T-helper 17 cell (primary cell): ENCODE results near the gene OOSP3. TPM values are rescaled to one million over a fixed set of nuclear protein-coding genes. Genes with fewer than 3 reads are reported as not detected.
"Not testable (repeated sequence)": the region's sequence is repeated elsewhere in the genome, so short reads cannot be mapped to it uniquely, and the experiment has no call there.

Source experiments
- ATAC-seq: fragments of 150-1000 bp; cut with Tn5 transposase; 2 replicates; pipeline ENCODE4 v1.10.0; 2021; ENCODE audit warnings: mild to moderate bottlenecking, moderate library complexity
- DNase-seq, 3 donors: peaks; one replicate each; pipeline versions ENCODE4 v3.0.0 to v3.0.0-alpha.2; 2020 to 2021
- H3K9me3 ChIP-seq: one replicate; pipeline ENCODE4 v1.7.0; 2013; ENCODE audit warnings: low read length, mild to moderate bottlenecking; ENCODE audit not compliant: control insufficient read depth, poor library complexity, severe bottlenecking
- H3K27ac Mint-ChIP-seq: one replicate; pipeline ENCODE4 v1.8.0; 2022; ENCODE audit warnings: mild to moderate bottlenecking, moderate library complexity, mixed read lengths
- H3K27me3 Mint-ChIP-seq: one replicate; pipeline ENCODE4 v1.8.0; 2022; ENCODE audit warnings: mixed read lengths
- H3K36me3 Mint-ChIP-seq: one replicate; pipeline ENCODE4 v1.8.0; 2022; ENCODE audit warnings: low read depth, mixed read lengths
- H3K4me1 Mint-ChIP-seq: one replicate; pipeline ENCODE4 v1.8.0; 2022; ENCODE audit warnings: mild to moderate bottlenecking, mixed read lengths
- H3K4me3 Mint-ChIP-seq: one replicate; pipeline ENCODE4 v1.8.0; 2022; ENCODE audit warnings: mild to moderate bottlenecking, moderate library complexity, mixed read lengths
- total RNA-seq, 4 donors: library from RNA in 2 of 4; stranded (reverse) in 2 of 4; gene quantifications; one replicate each; pipeline ENCODE4 v1.2.3 and lab custom pipeline; 2022 to 2026

Gene OOSP3, protein sequence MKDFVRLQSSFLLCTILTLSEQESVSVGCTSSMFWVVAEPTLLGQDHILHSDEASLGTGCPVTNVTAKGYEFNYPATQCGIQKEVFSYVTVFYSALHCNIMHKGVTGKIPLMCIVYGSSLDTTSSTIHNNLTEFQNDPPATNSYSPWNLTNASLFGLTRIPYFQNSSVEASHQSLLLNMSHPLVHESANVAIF
- total RNA-seq, result not detected
- total RNA-seq (lab: John Stamatoyannopoulos, UW), result 0 reads per million in 2 donors

- DNase-seq, result no peak
- H3K9me3 ChIP-seq, result no peaks in the 10 kb centered on the region
- Mint-ChIP-seq H3K4me3 (no peak within 1 kb of the TSS), H3K4me1 (no peaks in the 10 kb centered on the region), H3K27ac (no peak within 1 kb of the TSS), H3K36me3 (no peaks in the 10 kb centered on the region), H3K27me3 (peaks cover 52% of the 10 kb centered on the region)
- no peak for ATAC-seq
Observed at GRCh38 chr11:59878575-59878974, at the start of gene OOSP3. TSS of gene OOSP3 (plus strand) at chr11:59878782. CDS start at chr11:59878809, 27 bp downstream.

- H3K4me3 Mint-ChIP-seq, result no peak overlapping the region
- DNase-seq (no peak), ATAC-seq (no peak)
- H3K4me1 Mint-ChIP-seq, result peaks cover 3% of the 10 kb centered on the region
- no peak overlapping the region for H3K27ac Mint-ChIP-seq
- peaks cover 20% of the 10 kb centered on the region for H3K27me3 Mint-ChIP-seq
- H3K9me3 ChIP-seq, result no peaks in the 10 kb centered on the region
- H3K36me3 Mint-ChIP-seq, result peaks cover 4% of the 10 kb centered on the region
Observed at GRCh38 chr11:59829358-59829757, 49.2 kb upstream of the OOSP3 start.

DNA sequence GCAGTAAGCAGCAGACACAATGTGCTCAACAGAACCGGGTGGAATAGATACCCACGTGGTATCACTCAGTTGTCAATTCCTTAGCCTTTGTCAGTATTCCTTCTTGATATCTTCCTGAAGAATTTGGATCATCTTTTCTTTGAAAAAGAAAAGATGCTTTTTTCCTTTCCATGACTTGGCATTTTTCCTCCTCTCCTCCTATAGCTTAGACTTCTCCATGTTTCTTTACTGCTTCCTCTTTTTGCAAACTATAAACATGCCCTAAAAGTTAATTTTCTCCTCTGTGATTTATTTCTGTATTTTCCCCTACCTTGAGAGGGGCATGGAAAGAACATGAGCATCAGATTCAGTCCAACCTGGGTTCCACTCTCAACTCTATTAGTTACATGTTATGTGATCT lies 45.0 kb upstream of the OOSP3 start:
- ATAC-seq, result no peak
- peaks cover 3% of the 10 kb centered on the region for H3K4me1 Mint-ChIP-seq
- H3K27ac Mint-ChIP-seq, result no peak overlapping the region
- peaks cover 4% of the 10 kb centered on the region for H3K36me3 Mint-ChIP-seq
- H3K27me3 Mint-ChIP-seq, result peaks cover 34% of the 10 kb centered on the region
- no peak overlapping the region for H3K4me3 Mint-ChIP-seq
- DNase-seq, result no peak
- H3K9me3 ChIP-seq, result no peaks in the 10 kb centered on the region

DNA sequence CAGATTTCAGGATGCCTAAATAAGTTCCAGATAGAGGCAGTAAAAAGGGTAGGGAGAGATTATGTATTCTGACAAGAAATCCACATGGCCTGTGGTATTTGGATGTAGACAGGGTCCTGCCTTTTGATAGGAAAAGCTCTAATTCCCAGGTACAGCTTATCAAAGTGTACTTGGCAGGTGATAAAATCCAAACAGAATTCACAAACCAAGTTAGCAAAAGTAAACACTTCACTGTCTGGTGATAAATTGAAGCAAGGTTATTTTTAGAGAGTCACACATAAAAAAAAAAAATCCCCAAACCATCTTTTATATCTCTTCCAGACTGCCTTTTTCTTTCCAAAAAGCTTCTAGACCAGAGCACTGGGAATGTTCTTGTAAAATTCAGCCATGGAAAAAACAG lies 39.0 kb upstream of the OOSP3 start:
- H3K4me3 Mint-ChIP-seq, result no peak overlapping the region
- H3K27me3 Mint-ChIP-seq, result peaks cover 52% of the 10 kb centered on the region
- H3K9me3 ChIP-seq, result no peaks in the 10 kb centered on the region
- no peaks in the 10 kb centered on the region for H3K36me3 Mint-ChIP-seq
- H3K4me1 Mint-ChIP-seq, result no peaks in the 10 kb centered on the region
- no peak overlapping the region for H3K27ac Mint-ChIP-seq
- no peak for DNase-seq
- no peak for ATAC-seq

- no peak for ATAC-seq
Observed at GRCh38 chr11:59841514-59841913, 37.1 kb upstream of the OOSP3 start.

DNA sequence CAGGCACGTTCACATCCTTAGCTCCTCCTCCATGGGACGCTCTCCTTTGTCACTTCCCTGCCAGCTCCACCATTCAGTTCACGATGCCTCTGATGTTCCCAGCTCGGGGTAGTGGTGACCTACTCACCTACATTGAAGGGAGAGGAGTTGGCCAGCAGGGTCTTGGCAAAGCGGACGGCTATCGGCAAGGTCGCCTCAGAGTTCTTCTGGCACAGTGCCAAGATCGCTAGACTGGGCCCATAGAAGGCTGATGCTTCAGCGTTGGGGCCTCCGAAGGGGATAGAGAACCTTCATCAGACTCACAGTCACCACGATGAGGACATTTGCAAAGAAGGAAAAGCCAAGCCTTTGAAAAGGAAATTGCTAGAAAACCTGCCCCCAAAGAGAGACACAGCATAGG lies 36.3 kb upstream of the OOSP3 start:
- no peaks in the 10 kb centered on the region for H3K9me3 ChIP-seq
- Mint-ChIP-seq H3K27ac (no peak overlapping the region), H3K27me3 (peaks cover 34% of the 10 kb centered on the region), H3K4me1 (no peaks in the 10 kb centered on the region), H3K36me3 (no peaks in the 10 kb centered on the region), H3K4me3 (no peak overlapping the region)
- no peak for ATAC-seq
- DNase-seq, result no peak

More at GRCh38 chr11:59841514-59841913, 37.1 kb upstream of the OOSP3 start:
- no peak overlapping the region for H3K27ac Mint-ChIP-seq
- DNase-seq, result no peak
- peaks cover 42% of the 10 kb centered on the region for H3K27me3 Mint-ChIP-seq
- no peaks in the 10 kb centered on the region for H3K36me3 Mint-ChIP-seq
- no peak overlapping the region for H3K4me3 Mint-ChIP-seq
- H3K4me1 Mint-ChIP-seq, result no peaks in the 10 kb centered on the region
- no peaks in the 10 kb centered on the region for H3K9me3 ChIP-seq

DNA sequence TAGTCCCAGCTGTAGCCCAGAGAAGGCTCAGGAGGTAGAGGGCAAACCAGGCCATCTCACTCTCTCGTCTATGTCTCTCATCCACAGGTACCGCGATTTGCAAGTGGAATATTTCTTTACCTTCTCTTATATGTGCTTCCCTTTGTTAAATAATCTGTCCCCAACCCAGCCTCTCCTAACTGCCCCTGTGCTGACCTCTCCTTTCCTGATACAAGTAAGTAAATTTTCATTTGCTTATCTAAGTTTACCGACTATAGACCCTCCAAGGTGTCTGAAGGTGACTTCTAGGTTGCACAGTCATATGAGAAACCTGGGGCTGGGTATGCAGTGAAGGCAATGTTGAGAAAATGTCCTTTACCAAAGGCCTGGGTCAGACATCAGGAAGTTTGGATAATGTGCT lies 33.2 kb upstream of the OOSP3 start, which contains the start of gene CBLIF:
Gene CBLIF (minus strand): TSS at position 101 of the 400 bp plus-strand sequence. CDS start 46 bp downstream, at position 55.
- no peaks in the 10 kb centered on the region for H3K4me1 Mint-ChIP-seq
- no peak for DNase-seq
- H3K9me3 ChIP-seq, result no peaks in the 10 kb centered on the region
- no peak within 1 kb of the TSS for H3K4me3 Mint-ChIP-seq
- ATAC-seq, result no peak
- H3K27me3 Mint-ChIP-seq, result peaks cover 18% of the 10 kb centered on the region
- no peaks in the 10 kb centered on the region for H3K36me3 Mint-ChIP-seq
- H3K27ac Mint-ChIP-seq, result no peak within 1 kb of the TSS

DNA sequence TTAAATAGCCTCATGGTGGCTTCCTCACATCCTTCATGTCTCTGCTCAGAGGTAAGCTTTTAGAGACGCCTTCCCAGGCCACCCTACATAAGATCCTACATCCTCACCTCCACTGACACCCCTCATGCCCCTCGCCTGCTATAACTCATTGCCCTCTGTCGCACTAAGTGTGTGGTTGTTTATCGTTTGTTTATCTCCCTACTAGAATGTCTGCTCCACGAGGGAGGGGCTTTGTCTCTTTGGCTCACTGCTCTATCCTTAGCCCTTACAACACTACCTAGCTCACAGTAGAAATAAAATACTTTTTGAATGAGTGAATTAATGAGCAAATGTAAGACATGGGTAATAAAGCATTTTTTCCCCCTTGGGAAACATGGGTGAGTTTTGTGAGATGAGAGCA lies 32.0 kb upstream of the OOSP3 start:
- ATAC-seq, result no peak
- H3K4me1 Mint-ChIP-seq, result no peaks in the 10 kb centered on the region
- no peaks in the 10 kb centered on the region for H3K36me3 Mint-ChIP-seq
- no peak overlapping the region for H3K27ac Mint-ChIP-seq
- H3K9me3 ChIP-seq, result no peaks in the 10 kb centered on the region
- no peak for DNase-seq
- H3K4me3 Mint-ChIP-seq, result no peak overlapping the region
- peaks cover 11% of the 10 kb centered on the region for H3K27me3 Mint-ChIP-seq

- no peaks in the 10 kb centered on the region for H3K9me3 ChIP-seq
- ATAC-seq (no peak), DNase-seq (no peak)
- H3K4me1 Mint-ChIP-seq, result no peaks in the 10 kb centered on the region
- H3K27me3 Mint-ChIP-seq, result peaks cover 9% of the 10 kb centered on the region
- H3K27ac Mint-ChIP-seq, result no peak overlapping the region
- H3K36me3 Mint-ChIP-seq, result no peaks in the 10 kb centered on the region
- H3K4me3 Mint-ChIP-seq, result no peak overlapping the region
Observed at GRCh38 chr11:59847626-59848025, 31.0 kb upstream of the OOSP3 start.

- H3K4me1 Mint-ChIP-seq, H3K27ac Mint-ChIP-seq, ATAC-seq, H3K36me3 Mint-ChIP-seq, H3K4me3 Mint-ChIP-seq, DNase-seq, H3K27me3 Mint-ChIP-seq, H3K9me3 ChIP-seq: not testable (repeated sequence)
Observed at GRCh38 chr11:59848439-59848838, 30.1 kb upstream of the OOSP3 start.

GRCh38 chr11:59849129-59849528 lies 29.5 kb upstream of the OOSP3 start:
- peaks cover 3% of the 10 kb centered on the region for H3K27me3 Mint-ChIP-seq
- no peak for DNase-seq
- H3K27ac Mint-ChIP-seq, result no peak overlapping the region
- H3K36me3 Mint-ChIP-seq, result no peaks in the 10 kb centered on the region
- no peak for ATAC-seq
- no peak overlapping the region for H3K4me3 Mint-ChIP-seq
- H3K4me1 Mint-ChIP-seq, result no peaks in the 10 kb centered on the region
- H3K9me3 ChIP-seq, result no peaks in the 10 kb centered on the region

DNA sequence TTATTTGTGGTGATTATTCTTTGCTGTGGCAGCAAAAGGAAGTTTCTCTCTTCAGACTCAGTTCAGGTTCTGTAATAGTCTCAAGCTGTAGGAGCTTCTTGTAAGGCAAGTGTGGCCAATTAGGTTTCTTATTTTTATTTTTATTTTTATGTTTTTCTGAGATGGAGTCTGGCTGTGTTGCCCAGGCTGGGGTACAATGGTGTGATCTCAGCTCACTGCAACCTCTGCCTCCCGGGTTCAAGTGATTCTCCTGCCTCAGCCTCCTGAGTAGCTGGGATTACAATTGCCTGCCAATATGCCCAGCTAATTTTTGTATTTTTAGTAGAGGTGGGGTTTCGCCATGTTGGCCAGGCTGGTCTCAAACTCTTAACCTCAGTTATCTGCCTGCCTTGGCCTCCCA lies 29.0 kb upstream of the OOSP3 start:
- not testable (repeated sequence) for H3K4me3 Mint-ChIP-seq, H3K9me3 ChIP-seq, DNase-seq, H3K27me3 Mint-ChIP-seq, ATAC-seq, H3K27ac Mint-ChIP-seq, H3K36me3 Mint-ChIP-seq, H3K4me1 Mint-ChIP-seq

DNA sequence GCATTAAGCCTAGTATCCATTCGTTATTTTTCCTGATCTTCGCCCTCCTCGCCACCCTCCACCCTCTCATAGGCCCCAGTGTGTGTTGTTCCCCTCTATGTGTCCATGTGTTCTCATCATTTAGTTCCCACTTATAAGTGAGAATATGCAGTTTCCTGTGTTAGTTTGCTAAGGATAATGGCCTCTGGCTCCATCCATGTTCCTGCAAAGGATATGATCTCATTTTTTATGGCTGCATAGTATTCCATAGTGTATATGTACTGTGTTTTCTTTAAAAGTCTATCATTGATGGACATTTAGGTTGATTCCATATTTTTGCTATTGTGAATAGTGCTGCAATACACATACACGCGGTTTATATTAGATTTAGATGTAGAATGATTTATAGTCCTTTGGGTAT lies 27.2 kb upstream of the OOSP3 start:
- H3K9me3 ChIP-seq, DNase-seq, H3K36me3 Mint-ChIP-seq, H3K4me1 Mint-ChIP-seq, H3K27ac Mint-ChIP-seq, H3K27me3 Mint-ChIP-seq, H3K4me3 Mint-ChIP-seq, ATAC-seq: not testable (repeated sequence)

- Mint-ChIP-seq H3K36me3 (peaks cover 2% of the 10 kb centered on the region), H3K27ac (no peak overlapping the region), H3K27me3 (peaks cover 10% of the 10 kb centered on the region), H3K4me1 (peaks cover 15% of the 10 kb centered on the region), H3K4me3 (no peak overlapping the region)
- H3K9me3 ChIP-seq, result no peaks in the 10 kb centered on the region
- no peak for ATAC-seq
- DNase-seq, result no peak
Observed at GRCh38 chr11:59854871-59855270, 23.7 kb upstream of the OOSP3 start.
